GM12875 (cell line): ENCODE results near the gene RSPH1.

Source experiments
- H3K4me3 ChIP-seq: one replicate; pipeline ENCODE4 v1.5.1; 2011; ENCODE audit warnings: low read depth, low read length, control low read depth
- TF ChIP-seq, protein P1 (sequence below): IDR thresholded peaks from 2 replicates; pipeline ENCODE4 v1.5.1; 2011; ENCODE audit warnings: low read depth, mild to moderate bottlenecking, control low read depth, inconsistent platforms, low read length, moderate library complexity, borderline replicate concordance; ENCODE audit not compliant: insufficient read depth

RSPH1 gene

DNA sequence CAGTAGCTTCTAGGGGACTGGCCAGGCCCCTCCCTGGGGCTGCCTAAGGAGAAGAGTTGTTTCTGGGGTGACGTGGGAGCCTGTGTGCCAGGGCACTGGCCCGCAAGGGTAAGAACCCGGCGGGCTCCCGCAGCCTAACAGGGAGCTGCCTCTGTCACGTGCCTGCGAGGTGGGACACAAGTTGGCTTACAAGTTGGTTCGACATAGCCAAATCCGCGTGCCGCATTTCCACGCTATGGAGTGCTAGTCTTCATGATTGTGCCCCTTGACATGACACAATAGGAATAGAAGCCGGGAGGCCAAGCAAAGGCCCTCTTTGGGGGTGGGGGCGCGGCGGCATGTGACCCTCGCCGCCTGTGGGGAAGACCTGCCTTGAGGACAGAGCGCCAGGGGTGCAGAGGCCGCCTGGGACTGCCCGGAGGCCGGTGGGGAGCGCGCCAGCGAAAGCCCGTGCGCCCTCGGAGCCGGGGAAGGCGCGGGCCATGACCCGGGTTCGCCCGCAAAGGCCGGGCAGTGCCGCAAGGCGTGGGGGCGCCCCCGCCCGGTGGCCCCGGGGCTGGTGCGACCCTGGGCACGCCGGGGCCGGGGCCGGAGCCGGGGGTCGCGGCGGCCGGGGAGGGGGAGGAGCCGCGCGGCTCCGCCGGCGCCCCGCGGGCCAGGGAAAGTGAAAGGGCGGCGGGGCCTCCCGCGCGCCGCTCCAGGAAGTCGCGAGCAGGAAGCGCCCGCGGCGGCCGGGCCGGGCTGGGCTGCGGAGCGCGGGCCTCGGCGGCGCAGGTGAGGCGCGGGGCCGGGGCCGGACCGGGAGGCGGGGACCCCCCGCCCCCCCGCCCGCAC, 17.3 kb upstream of the RSPH1 start, which contains the start of gene SLC37A1:
Gene SLC37A1 (plus strand): TSS at position 702 of the 834 bp plus-strand sequence. CDS start 4,603 bp downstream, outside the sequence.
- TF ChIP-seq, protein P1, sequence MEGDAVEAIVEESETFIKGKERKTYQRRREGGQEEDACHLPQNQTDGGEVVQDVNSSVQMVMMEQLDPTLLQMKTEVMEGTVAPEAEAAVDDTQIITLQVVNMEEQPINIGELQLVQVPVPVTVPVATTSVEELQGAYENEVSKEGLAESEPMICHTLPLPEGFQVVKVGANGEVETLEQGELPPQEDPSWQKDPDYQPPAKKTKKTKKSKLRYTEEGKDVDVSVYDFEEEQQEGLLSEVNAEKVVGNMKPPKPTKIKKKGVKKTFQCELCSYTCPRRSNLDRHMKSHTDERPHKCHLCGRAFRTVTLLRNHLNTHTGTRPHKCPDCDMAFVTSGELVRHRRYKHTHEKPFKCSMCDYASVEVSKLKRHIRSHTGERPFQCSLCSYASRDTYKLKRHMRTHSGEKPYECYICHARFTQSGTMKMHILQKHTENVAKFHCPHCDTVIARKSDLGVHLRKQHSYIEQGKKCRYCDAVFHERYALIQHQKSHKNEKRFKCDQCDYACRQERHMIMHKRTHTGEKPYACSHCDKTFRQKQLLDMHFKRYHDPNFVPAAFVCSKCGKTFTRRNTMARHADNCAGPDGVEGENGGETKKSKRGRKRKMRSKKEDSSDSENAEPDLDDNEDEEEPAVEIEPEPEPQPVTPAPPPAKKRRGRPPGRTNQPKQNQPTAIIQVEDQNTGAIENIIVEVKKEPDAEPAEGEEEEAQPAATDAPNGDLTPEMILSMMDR: no peak
- H3K4me3 ChIP-seq: peak within 1 kb of the TSS; percentile 94

DNA sequence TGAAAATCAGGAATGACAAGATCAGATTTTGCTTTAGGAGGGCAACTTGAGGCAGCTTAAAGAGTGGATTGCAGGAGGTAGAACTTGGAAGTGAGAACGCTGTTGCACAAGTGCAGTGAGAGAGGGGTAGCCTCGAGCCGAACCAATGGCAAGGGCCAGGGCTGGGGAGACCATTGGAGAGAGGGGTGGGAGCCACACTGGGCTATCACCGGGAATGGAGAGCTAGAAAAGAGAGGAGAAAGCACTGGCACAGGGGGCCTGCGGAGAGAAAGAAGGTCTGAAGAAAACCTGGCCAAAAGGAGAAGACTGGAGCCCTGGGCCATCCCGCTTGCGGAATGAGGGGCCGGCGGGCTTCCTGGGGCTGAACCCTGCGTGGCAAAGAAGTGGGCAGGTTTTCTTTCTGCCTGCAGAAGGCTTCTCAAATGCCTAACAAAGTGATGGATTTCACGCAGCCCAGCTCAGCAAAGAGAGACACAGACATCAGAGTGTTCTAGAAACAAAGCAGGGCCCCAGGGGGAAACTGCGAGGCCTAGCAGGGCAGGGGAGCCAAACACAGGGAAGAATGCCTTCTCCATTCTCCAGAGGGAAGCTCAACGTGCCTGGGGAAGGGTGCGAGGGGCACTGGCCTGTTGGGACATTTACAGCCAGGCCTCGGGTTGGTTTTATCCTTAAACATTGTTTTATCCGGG, 16.5 kb upstream of the RSPH1 start:
- H3K4me3 ChIP-seq: no peak overlapping the region
- TF ChIP-seq, protein P1: no peak

DNA sequence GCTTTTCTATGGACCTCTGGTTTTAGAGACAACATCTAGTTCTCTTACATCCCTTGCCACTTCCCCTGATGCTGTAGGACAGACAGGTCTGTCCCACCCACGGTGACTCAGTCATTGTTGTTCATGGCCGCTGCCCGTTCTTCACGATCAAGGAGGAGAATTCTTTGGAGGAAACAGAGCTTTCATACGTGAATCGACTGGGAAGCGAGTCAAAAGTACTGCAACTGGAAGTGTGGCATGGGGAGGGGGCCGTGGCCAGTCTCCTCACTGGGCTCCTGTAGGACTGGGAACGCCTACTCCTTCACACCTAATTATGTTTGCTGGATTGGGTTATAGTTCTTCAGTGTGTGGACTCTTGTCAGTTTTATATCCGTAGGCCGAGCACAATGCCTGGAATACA, 13.2 kb upstream of the RSPH1 start:
- no peak overlapping the region for H3K4me3 ChIP-seq
- TF ChIP-seq, protein P1: no peak

DNA sequence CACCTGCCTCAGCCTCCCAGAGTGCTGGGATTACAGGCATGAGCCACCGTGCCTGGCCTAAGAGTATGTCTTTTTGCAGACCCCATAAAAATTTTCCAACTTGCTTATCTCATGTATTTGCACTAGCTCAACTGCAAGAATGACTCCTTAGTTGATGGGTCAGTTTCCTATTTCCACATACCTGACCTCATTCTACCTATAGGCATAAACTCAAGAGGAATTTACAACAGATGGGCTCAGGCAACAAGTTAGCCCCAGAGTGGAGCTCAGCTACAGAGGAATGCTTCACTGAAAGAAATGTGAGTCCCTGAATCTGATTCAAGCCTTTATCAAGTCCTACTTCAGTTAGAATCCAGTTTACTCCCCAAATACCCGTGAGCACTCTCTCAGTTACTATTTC, 12.3 kb upstream of the RSPH1 start:
- H3K4me3 ChIP-seq: no peak overlapping the region
- TF ChIP-seq, protein P1: no peak

DNA sequence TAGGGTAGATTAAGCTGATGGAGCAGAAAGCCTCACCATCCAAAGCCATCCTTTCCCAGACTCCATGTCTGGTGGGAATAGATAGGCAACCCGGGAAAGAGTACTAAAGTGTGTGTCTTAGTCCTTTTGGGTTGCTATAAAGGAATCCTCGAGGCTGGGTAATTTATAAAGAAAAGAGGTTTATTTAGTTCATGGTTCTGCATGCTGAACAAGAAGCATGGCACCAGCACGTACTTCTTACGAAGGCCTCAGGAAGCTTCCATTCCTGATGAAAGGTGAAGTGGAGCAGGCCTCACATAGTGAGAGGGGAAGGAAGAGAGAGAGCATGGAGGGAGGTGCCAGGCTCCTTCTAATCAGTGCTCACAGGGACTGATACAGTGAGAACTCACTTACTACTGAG, 11.4 kb upstream of the RSPH1 start:
- TF ChIP-seq, protein P1: no peak

DNA sequence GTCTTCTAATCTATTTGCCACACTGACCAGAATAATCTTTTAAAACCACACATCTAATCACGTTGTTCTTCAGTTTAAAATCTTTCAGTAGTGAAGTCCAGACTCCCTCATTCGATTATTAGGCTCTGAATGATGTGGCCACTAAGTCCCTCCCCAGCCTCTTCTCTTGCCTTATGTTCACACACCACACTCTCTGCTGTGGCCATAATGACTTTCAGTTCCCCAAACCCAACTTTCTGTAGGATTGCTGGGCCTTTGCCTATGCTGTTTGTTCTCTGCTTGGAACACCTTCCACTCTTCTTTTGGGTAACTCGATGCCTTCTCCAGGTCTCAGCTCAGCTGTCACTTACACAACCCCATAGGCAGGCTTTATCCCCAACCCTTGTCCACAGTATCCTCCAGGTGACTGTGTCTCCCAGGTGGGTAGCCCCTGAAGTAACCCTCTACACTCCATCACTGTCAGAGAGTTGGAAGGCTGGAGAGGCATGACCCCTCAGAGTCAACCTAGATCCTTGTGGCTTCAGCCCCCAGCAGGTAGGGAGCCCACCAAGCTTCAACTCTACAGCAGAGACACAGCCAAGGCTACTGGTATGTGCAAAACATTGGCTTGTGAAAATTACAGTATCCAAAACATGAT, 9.2 kb upstream of the RSPH1 start:
- TF ChIP-seq, protein P1: no peak
- no peak overlapping the region for H3K4me3 ChIP-seq

More for the DNA sequence above, 11.4 kb upstream of the RSPH1 start:
- H3K4me3 ChIP-seq: no peak overlapping the region

DNA sequence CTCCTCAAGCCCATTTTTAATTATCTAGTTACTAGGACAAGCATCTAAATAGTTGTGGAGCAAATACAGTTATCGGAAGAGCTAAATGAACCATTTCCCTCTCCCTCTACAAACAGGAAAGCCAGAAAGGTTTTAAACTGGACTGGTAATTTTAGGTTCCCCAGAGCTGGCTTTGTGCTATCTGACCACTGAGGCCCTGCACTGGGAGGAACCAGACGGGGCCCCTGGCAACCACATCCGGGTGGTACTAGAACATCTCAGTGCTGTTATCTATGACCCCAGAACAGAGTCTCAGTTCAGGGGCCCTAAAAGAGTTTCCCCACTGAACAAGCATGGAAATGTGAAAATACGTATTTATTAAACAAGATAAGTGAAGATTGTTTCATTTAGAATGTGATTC, 7.7 kb upstream of the RSPH1 start:
- TF ChIP-seq, protein P1: no peak
- H3K4me3 ChIP-seq: no peak overlapping the region
